ENCODE results near the gene CUEDC2.

The CUEDC2 gene

DNA sequence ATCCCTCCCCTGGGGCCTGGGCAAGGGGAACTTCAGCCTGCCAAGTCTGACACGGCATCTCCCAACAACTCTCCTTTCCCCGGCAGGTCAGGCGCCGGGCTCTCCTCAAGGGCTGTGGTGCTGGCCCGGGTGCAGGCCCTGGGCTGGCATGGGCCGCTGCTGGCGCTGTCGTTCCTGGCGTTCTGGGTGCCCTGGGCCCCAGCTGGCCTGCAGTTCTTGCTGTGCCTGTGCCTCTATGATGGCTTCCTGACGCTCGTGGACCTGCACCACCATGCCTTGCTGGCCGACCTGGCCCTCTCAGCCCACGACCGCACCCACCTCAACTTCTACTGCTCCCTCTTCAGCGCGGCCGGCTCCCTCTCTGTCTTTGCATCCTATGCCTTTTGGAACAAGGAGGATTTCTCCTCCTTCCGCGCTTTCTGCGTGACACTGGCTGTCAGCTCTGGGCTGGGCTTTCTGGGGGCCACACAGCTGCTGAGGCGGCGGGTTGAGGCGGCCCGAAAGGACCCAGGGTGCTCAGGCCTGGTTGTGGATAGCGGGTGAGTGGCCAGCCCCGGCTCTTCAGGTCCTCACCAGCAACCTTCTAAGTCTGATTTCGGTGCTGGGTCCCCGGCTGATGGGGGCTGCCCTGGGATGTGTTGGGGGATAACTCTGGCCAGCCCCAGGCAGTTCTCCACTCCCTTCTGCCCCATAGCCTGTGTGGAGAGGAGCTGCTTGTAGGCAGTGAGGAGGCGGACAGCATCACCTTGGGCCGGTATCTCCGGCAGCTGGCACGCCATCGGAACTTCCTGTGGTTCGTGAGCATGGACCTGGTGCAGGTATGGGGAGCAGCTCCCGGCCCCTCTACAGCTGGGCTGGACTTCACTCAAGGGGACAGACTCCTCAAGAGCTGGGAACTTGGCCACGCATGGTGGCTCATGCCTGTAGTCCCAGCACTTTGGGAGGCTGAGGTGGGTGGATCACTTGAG is 38.5 kb upstream of the CUEDC2 start:
- in situ Hi-C loops (cut with HindIII; ENCODE audit: low sequenced_read_pairs) = no loop called here
- no peak for TF ChIP-seq CTCF (IDR thresholded peaks at IDR 0.05; ENCODE audit: low read depth, low read length, missing control alignments)
- DNase-seq (ENCODE audit: low read depth) = no peak
- H3K4me3 ChIP-seq (ENCODE audit: low read depth, low read length) = no peak overlapping the region

DNA sequence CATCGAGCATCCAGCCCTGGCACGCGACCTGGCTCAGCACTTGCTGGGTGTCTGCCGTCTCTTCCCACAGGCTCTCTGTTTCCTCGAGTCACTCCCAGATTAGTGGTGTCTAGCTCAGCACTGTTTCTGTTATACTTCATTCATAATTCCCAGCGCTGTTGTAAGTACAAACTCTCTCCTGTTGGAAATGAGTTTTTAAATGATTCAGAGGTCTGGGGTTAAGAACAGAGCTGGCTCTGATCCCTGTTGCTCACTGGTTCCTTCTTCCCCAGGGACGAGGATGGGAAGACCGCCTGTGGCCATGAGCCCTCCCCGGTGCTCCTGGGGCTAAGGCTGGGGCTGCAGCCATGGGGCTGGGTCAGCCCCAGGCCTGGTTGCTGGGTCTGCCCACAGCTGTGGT is 36.3 kb upstream of the CUEDC2 start:
- H3K4me3 ChIP-seq (ENCODE audit: low read depth, low read length) = no peak overlapping the region
- TF ChIP-seq CTCF (IDR thresholded peaks at IDR 0.05; ENCODE audit: low read depth, low read length, missing control alignments) = no peak
- in situ Hi-C loops (cut with HindIII; ENCODE audit: low sequenced_read_pairs) = no loop called here
- DNase-seq (ENCODE audit: low read depth) = no peak

DNA sequence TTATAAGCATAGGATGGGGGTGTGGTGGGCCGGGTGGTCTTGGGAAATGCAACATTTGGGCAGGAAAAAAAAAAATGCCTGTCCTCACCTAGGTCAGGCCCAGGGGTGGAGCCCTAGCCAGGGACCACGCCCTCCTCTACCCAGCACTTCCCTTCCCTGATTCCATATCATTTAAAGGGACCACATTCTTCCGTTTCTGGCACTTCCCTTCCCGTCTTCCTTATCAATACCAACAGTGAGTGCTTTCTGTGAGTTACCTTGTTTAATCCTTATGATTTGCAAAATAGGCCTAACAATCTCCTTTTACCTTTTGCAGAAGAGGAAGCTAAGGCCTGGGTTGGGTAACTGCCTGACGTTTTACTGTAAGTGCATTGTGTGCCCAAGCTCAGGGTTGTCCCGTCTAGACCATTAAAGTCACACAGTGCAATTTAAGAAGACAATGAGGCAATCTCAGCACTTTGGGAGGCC is 35.6 kb upstream of the CUEDC2 start:
- no peak for DNase-seq (ENCODE audit: low read depth)
- H3K4me3 ChIP-seq (ENCODE audit: low read depth, low read length) = no peak overlapping the region
- in situ Hi-C loops (cut with HindIII; ENCODE audit: low sequenced_read_pairs) = no loop called here
- TF ChIP-seq CTCF (IDR thresholded peaks at IDR 0.05; ENCODE audit: low read depth, low read length, missing control alignments) = no peak

- no peak for DNase-seq (ENCODE audit: low read depth)
- in situ Hi-C loops (cut with HindIII; ENCODE audit: low sequenced_read_pairs) = no loop called here
- TF ChIP-seq CTCF (IDR thresholded peaks at IDR 0.05; ENCODE audit: low read depth, low read length, missing control alignments) = no peak
- H3K4me3 ChIP-seq (ENCODE audit: low read depth, low read length) = no peak overlapping the region
Observed at GRCh38 chr10:102467318-102467717, 34.9 kb upstream of the CUEDC2 start.

GRCh38 chr10:102465466-102465865 is 33.1 kb upstream of the CUEDC2 start:
- no peak overlapping the region for H3K4me3 ChIP-seq (ENCODE audit: low read depth, low read length)
- in situ Hi-C loops (cut with HindIII; ENCODE audit: low sequenced_read_pairs) = no loop called here
- DNase-seq (ENCODE audit: low read depth) = no peak
- TF ChIP-seq CTCF (IDR thresholded peaks at IDR 0.05; ENCODE audit: low read depth, low read length, missing control alignments) = no peak

DNA sequence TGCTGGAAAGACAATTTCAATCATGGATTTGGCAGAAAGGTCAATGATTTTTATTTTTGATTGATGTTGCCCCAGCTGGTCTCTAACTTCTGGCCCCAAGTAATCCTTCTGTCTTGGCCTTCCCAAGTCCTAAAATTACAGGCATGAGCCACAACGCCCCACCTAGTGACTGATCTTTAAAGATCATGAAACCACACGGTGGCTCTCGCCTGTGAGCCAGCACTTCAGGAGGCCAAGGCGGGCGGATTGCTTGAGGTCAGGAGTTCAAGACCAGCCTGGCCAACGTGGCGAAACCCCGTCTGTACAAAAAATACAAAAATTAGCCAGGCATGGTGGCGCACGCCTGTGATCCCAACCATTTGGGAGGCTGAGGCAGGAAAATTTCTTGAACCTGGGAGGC is 31.6 kb upstream of the CUEDC2 start:
- no peak overlapping the region for H3K4me3 ChIP-seq (ENCODE audit: low read depth, low read length)
- TF ChIP-seq CTCF (IDR thresholded peaks at IDR 0.05; ENCODE audit: low read depth, low read length, missing control alignments) = no peak
- in situ Hi-C loops (cut with HindIII; ENCODE audit: low sequenced_read_pairs) = no loop called here
- no peak for DNase-seq (ENCODE audit: low read depth)

Measured in astrocyte of the cerebellum (primary cell).